Measurements from ENCODE around the gene SLITRK3. TPM values are rescaled to one million over a fixed set of nuclear protein-coding genes. Genes with fewer than 3 reads are reported as not detected.

SLITRK3 gene
- total RNA-seq, 1 experiment from 2014 or later, result 0.48 TPM

DNA sequence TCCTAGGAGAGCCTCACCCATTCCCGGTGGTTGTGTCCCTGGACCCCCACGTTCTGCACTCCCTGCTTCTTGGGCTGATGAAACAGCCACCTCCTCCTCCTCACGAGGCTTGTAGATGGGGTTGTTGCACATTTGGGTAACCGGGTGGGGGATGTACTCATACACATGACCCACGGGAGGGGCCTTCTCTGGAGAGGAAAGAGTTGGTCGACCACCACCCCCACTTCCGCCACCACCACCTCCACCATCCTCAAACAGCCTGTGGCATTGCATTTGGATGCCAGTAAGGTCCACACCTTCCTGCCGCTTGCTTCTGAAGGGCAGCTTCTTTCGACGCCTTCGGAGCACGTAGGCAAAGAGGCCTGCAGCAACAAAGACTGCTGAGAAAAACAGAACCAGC lies 7.7 kb downstream of the SLITRK3 start:
- Histone ChIP-seq H3K18ac (ENCODE audit: insufficient read length, low read depth, low read length) (no peak overlapping the region), H3K4me1 (ENCODE audit: insufficient read depth, low read length) (no peaks in the 10 kb centered on the region)
- WGBS (ENCODE audit: extremely low coverage, insufficient read length, low lambda C conversion rate), result no CpG with 5 or more reads among the region's 12 CpGs

More for the DNA sequence above, 7.7 kb downstream of the SLITRK3 start:
- no peak overlapping the region for H3K4me3 Mint-ChIP-seq
- no peak overlapping the region for H2BK15ac ChIP-seq (ENCODE audit: low read depth, low read length)
- no peak overlapping the region for H2BK12ac ChIP-seq (ENCODE audit: insufficient read length, low read depth, low read length)
- no peak overlapping the region for H3K4ac ChIP-seq (ENCODE audit: low read depth, low read length)
- no peak overlapping the region for H3K56ac ChIP-seq (ENCODE audit: insufficient read length, low read depth, low read length)
- H3K79me1 ChIP-seq (ENCODE audit: insufficient read depth, low read depth, low read length, poor library complexity, severe bottlenecking), result no peaks in the 10 kb centered on the region
- H3K4me2 ChIP-seq (ENCODE audit: insufficient read depth, insufficient read length, low read length), result no peak overlapping the region
- H3K36me3 Mint-ChIP-seq (ENCODE audit: insufficient read depth in 1 of 3, low read depth in 3 of 3), result peaks cover 0 to 2% (median 0%) of the 10 kb centered on the region in 3 experiments; a peak in 1 of 7 replicates
- H3K27me3 ChIP-seq (ENCODE audit: insufficient read depth, low read length), result no peaks in the 10 kb centered on the region; the same call in 1 of the 2 replicates
- H2BK120ac ChIP-seq (ENCODE audit: low read depth, low read length, poor library complexity, severe bottlenecking), result no peak overlapping the region
- H3K23ac ChIP-seq (ENCODE audit: insufficient read length, low read depth, low read length), result no peak overlapping the region
- H4K91ac ChIP-seq (ENCODE audit: insufficient read length, low read depth, low read length), result no peak overlapping the region
- H3K27ac ChIP-seq (ENCODE audit: insufficient read length, low read depth, low read length), result no peak overlapping the region
- no peaks in the 10 kb centered on the region for H3K9me3 Mint-ChIP-seq
- H4K8ac ChIP-seq (replicated peaks; ENCODE audit: insufficient read length, low read depth, low read length), result no peak overlapping the region
- no peak overlapping the region for H2AK5ac ChIP-seq (ENCODE audit: insufficient read length, low read length)
- no peaks in the 10 kb centered on the region for H4K20me1 ChIP-seq (ENCODE audit: control insufficient read depth, insufficient read depth, insufficient read length)
- no peak overlapping the region for H3K9ac ChIP-seq (ENCODE audit: extremely low read depth, insufficient read length, low read length)
- no peak overlapping the region for H3T11ph ChIP-seq (ENCODE audit: low read length)
- no peak overlapping the region for H2BK20ac ChIP-seq (ENCODE audit: low read depth, low read length, poor library complexity, severe bottlenecking)
- H2AFZ ChIP-seq (ENCODE audit: low read length), result no peak overlapping the region
- no peaks in the 10 kb centered on the region for H3K9me3 ChIP-seq (ENCODE audit: control insufficient read depth, low read depth, low read length)
- TF ChIP-seq, protein P1, sequence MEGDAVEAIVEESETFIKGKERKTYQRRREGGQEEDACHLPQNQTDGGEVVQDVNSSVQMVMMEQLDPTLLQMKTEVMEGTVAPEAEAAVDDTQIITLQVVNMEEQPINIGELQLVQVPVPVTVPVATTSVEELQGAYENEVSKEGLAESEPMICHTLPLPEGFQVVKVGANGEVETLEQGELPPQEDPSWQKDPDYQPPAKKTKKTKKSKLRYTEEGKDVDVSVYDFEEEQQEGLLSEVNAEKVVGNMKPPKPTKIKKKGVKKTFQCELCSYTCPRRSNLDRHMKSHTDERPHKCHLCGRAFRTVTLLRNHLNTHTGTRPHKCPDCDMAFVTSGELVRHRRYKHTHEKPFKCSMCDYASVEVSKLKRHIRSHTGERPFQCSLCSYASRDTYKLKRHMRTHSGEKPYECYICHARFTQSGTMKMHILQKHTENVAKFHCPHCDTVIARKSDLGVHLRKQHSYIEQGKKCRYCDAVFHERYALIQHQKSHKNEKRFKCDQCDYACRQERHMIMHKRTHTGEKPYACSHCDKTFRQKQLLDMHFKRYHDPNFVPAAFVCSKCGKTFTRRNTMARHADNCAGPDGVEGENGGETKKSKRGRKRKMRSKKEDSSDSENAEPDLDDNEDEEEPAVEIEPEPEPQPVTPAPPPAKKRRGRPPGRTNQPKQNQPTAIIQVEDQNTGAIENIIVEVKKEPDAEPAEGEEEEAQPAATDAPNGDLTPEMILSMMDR (conservative IDR thresholded peaks at IDR 0.05), result no peak
- H3K23me2 ChIP-seq (ENCODE audit: insufficient read length, low read depth, low read length, poor library complexity, severe bottlenecking), result peaks cover 3% of the 10 kb centered on the region
- peaks cover 16% of the 10 kb centered on the region for H3K27me3 Mint-ChIP-seq (ENCODE audit: low read depth)
- H3K14ac ChIP-seq (ENCODE audit: insufficient read depth, low read length), result no peak overlapping the region
- peaks cover 15 to 21% of the 10 kb centered on the region in 2 experiments for H3K4me1 Mint-ChIP-seq
- no peaks in the 10 kb centered on the region for H3K79me2 ChIP-seq (ENCODE audit: insufficient read depth, low read length)
- no peak overlapping the region for H2BK5ac ChIP-seq (ENCODE audit: insufficient read length, low read length)
- H4K5ac ChIP-seq (ENCODE audit: insufficient read length, low read depth, low read length), result no peak overlapping the region
- H3K27ac Mint-ChIP-seq, result no peak overlapping the region
- no peak for DNase-seq

Measured in H9 (cell line).